Adrenal gland (tissue), 19 donors: ENCODE data around the gene TTC9B. TPM values are rescaled to one million over a fixed set of nuclear protein-coding genes. Genes with fewer than 3 reads are reported as not detected.

ENCODE experiments used
- DNase-seq, 7 donors: peaks; one replicate each; pipeline ENCODE4 v3.0.0-alpha.2; 2019 to 2020
- H3K27ac ChIP-seq, 5 donors: fragments of 200-600 bp; sonication (generic) in 4 of 5; 1 replicate in 3 of 5; 2 replicates in 2 of 5; pipeline versions ENCODE4 v1.5.1 to v1.8.0; 2016 to 2020; ENCODE audit warnings: mild to moderate bottlenecking in 1 of 5
- H3K27me3 ChIP-seq: fragments of 200-600 bp; 2 replicates; pipeline ENCODE4 v1.8.0; 2021
- H3K36me3 ChIP-seq, 2 donors: fragments of 200-600 bp; replicated peaks in 1 of 2; 1 replicate in 1 of 2; 2 replicates in 1 of 2; pipeline versions ENCODE4 v1.5.1 to v1.8.0; 2018 to 2022
- H3K4me1 ChIP-seq, 2 donors: fragments of 200-600 bp; replicated peaks in 1 of 2; 1 replicate in 1 of 2; 2 replicates in 1 of 2; pipeline versions ENCODE4 v1.5.1 to v1.8.0; 2018 to 2021
- H3K4me3 ChIP-seq, 4 donors: fragments of 200-600 bp; sonication (generic) in 3 of 4; one replicate each; pipeline ENCODE4 v1.5.1; 2016 to 2018
- H3K9me3 ChIP-seq, 3 donors: fragments of 200-600 bp; sonication (generic) in 1 of 3; replicated peaks in 1 of 3; 1 replicate in 2 of 3; 2 replicates in 1 of 3; pipeline versions ENCODE4 v1.5.1 to v1.8.0; 2016 to 2021
- CTCF ChIP-seq, 6 experiments: fragments of 450-650 bp in 4 of 6; fragments of 200-600 bp in 2 of 6; sonication (generic) in 1 of 6; IDR thresholded peaks; 1 replicate in 5 of 6; 2 replicates in 1 of 6; pipeline versions ENCODE4 v1.5.1 to v1.8.0; 2016 to 2021; ENCODE audit warnings: antibody characterized with exemption in 6 of 6, mild to moderate bottlenecking in 2 of 6, moderate library complexity in 1 of 6
- POLR2A ChIP-seq, 2 donors: fragments of 450-650 bp; IDR thresholded peaks; one replicate each; pipeline ENCODE4 v1.6.1; 2017; ENCODE audit warnings: antibody characterized with exemption in 2 of 2, mild to moderate bottlenecking in 2 of 2, moderate library complexity in 1 of 2
- WGBS, 4 donors: extraction: QIAGEN DNeasy Blood & Tissue Kit in 2 of 4; methylation state at CpG; one replicate each; pipeline versions ENCODE4 v1.1.5 to v1.1.7; 2013 to 2017; 5-methylcytosine and 5-hydroxymethylcytosine counted together
- intact Hi-C, 2 donors: fragments of 100-400 bp; cut with DNase I; formaldehyde crosslinking; loops; one replicate each; pipeline versions ENCODE4 v1.14.1 to v1.15.0; 2022 to 2023
- long read RNA-seq, 10 donors: library from polyadenylated mRNA in 3 of 10; unstranded in 2 of 10; stranded (forward) in 1 of 10; transcript quantifications; one replicate each; pipeline ENCODE4 v2.0.0 and lab custom pipeline, GENCODE V29; 2021 to 2026
- polyA plus RNA-seq, 3 donors: library from polyadenylated mRNA; stranded (reverse); fragments of 200-250 nt in 2 of 3; fragments of 350-450 nt in 1 of 3; fragmentation: Illumina TruSeq in 1 of 3; extraction: RNeasy Lipid Tissue Mini Kit (QIAGEN cat#74804) in 1 of 3; gene quantifications; one replicate each; pipeline ENCODE4 v1.2.3, GENCODE V29; 2013 to 2014
- total RNA-seq, 9 donors: library from RNA; depleted of rRNA in 4 of 9; stranded (reverse); fragments of >200 nt in 4 of 9; fragments of 120-200 nt in 1 of 9; fragmentation: NEBNext Ultra II Directional in 1 of 9; extraction: Animal tissue kit (Norgen Biotek cat#: 25700) in 1 of 9; gene quantifications; one replicate each; pipeline versions ENCODE4 v1.1.0 to v1.2.4, GENCODE V29; 2013 to 2023
- donor health status: healthy with polysubstance abuse.
- donor health status: Bipolar disorder and iron deficiency.
- donor health status: DM: yes; HTN: yes; CAD: no.
- donor health status: DM: no; HTN: no; CAD: no.
- donor health status: DM: no; HTN: no; CAD: no.
- donor health status: DM: yes; HTN: yes; CAD: no.

The TTC9B gene
- 1 to 10 TPM in 1 of 9 donors, under 1 TPM in 1, not detected in 7; 0.32 to 2.6 TPM for total RNA-seq
- under 1 TPM in 2 of 3 donors, not detected in 1; 0.51 to 0.56 TPM for polyA plus RNA-seq
- long read RNA-seq, donor 1, partial matches to known transcripts = 0 of 1 reads
- long read RNA-seq, donor 1, other reads (novel, unspliced or antisense) = 0 of 1 reads
- long read RNA-seq, donor 2, partial matches to known transcripts = 0 of 1 reads
- long read RNA-seq, donor 2, other reads (novel, unspliced or antisense) = 0 of 1 reads
- long read RNA-seq, donor 3 = 0 reads
- long read RNA-seq, donor 4, partial matches to known transcripts = 0 of 2 reads
- long read RNA-seq, donor 4, other reads (novel, unspliced or antisense) = 0 of 2 reads
- long read RNA-seq, donor 5 = 0 reads
- long read RNA-seq, donor 6 = 0 reads
- long read RNA-seq, donor 7, partial matches to known transcripts = 0 of 2 reads
- long read RNA-seq, donor 7, other reads (novel, unspliced or antisense) = 0 of 2 reads
- long read RNA-seq, donor 8, partial matches to known transcripts = 0 of 1 reads
- long read RNA-seq, donor 8, other reads (novel, unspliced or antisense) = 0 of 1 reads
- long read RNA-seq, donor 9, partial matches to known transcripts = 0 of 1 reads
- long read RNA-seq, donor 9, other reads (novel, unspliced or antisense) = 0 of 1 reads
- long read RNA-seq, donor 10, partial matches to known transcripts = 0 of 1 reads
- long read RNA-seq, donor 10, other reads (novel, unspliced or antisense) = 0 of 1 reads

GRCh38 chr19:40217934-40218890 is at the start of gene TTC9B:
TTC9B (minus strand) TSS chr19:40218384; CDS start chr19:40218381, 3 bp downstream.
- Histone ChIP-seq H3K4me1 (peaks cover 0 to 6% of the 10 kb centered on the region in 2 donors), H3K27me3 (peaks cover 28% of the 10 kb centered on the region), H3K9me3 (no peaks in the 10 kb centered on the region), H3K27ac (no peak within 1 kb of the TSS), H3K36me3 (no peaks in the 10 kb centered on the region), H3K4me3 (no peak within 1 kb of the TSS)
- intact Hi-C loops = loop anchor here in 1 of 2 donors (10.0 kb wide), 1 partner anchor 73 kb away; no protein-coding TSS in a partner anchor
- TF ChIP-seq CTCF (IDR thresholded peaks at IDR 0.05) (no peak), POLR2A (IDR thresholded peaks at IDR 0.05) (no peak)
- WGBS, 4 donors = 3 to 16% (median 5%) methylated on average over 10 to 75 of the region's 75 CpGs
- peak in 1 of 7 donors; percentile 46 for DNase-seq

- Histone ChIP-seq H3K4me3 (no peak overlapping the region), H3K9me3 (no peaks in the 10 kb centered on the region), H3K36me3 (peaks cover 0 to 23% of the 10 kb centered on the region in 2 donors), H3K27me3 (no peaks in the 10 kb centered on the region), H3K27ac (peak overlapping the region in 3 of 5 donors; percentile 65 to 84 (median 68)), H3K4me1 (peaks cover 22 to 26% of the 10 kb centered on the region in 2 donors)
- no peak for DNase-seq
- no peak for TF ChIP-seq CTCF (IDR thresholded peaks at IDR 0.05)
- no peak for TF ChIP-seq POLR2A (IDR thresholded peaks at IDR 0.05)
- WGBS, 4 donors = 87 to 93% (median 89%) methylated on average over 6 of the region's 6 CpGs
- intact Hi-C loops = no loop called here
These were observed 49.4 kb upstream of the TTC9B start for GRCh38 chr19:40267601-40267997.

- TF ChIP-seq POLR2A (IDR thresholded peaks at IDR 0.05) = no peak
- no peak for TF ChIP-seq CTCF (IDR thresholded peaks at IDR 0.05)
- intact Hi-C loops = no loop called here
- Histone ChIP-seq H3K27me3 (no peaks in the 10 kb centered on the region), H3K36me3 (peaks cover 0 to 27% of the 10 kb centered on the region in 2 donors), H3K27ac (peak overlapping the region in 1 of 5 donors; percentile 67), H3K4me3 (no peak overlapping the region), H3K9me3 (no peaks in the 10 kb centered on the region), H3K4me1 (peaks cover 24 to 26% of the 10 kb centered on the region in 2 donors)
- DNase-seq = no peak
- WGBS, 4 donors = 86 to 91% (median 88%) methylated on average over 15 of the region's 15 CpGs
These were observed 48.9 kb upstream of the TTC9B start for GRCh38 chr19:40266912-40267600.
